Left ventricle myocardium inferior (tissue), 1 donor: ENCODE measurements around the gene MRC2. TPM values are rescaled to one million over a fixed set of nuclear protein-coding genes. Genes with fewer than 3 reads are reported as not detected.
"Not testable (repeated sequence)": the region's sequence is repeated elsewhere in the genome, so short reads cannot be mapped to it uniquely, and the experiment has no call there.

Experiments used
- DNase-seq: peaks from one replicate; pipeline ENCODE4 v3.0.0-alpha.2; 2020
- H3K27ac ChIP-seq: fragments of 200-600 bp; replicated peaks from 2 replicates; pipeline ENCODE4 v1.8.0; 2021
- H3K27me3 ChIP-seq: fragments of 200-600 bp; 2 replicates; pipeline ENCODE4 v1.8.0; 2021; ENCODE audit warnings: low read depth
- H3K36me3 ChIP-seq: fragments of 200-600 bp; 2 replicates; pipeline ENCODE4 v1.8.0; 2021
- H3K4me1 ChIP-seq: fragments of 200-600 bp; 2 replicates; pipeline ENCODE4 v1.8.0; 2021
- H3K4me3 ChIP-seq: fragments of 200-600 bp; 2 replicates; pipeline ENCODE4 v1.8.0; 2021; ENCODE audit warnings: mild to moderate bottlenecking, moderate library complexity
- H3K9me3 ChIP-seq: fragments of 200-600 bp; replicated peaks from 2 replicates; pipeline ENCODE4 v1.8.0; 2021
- CTCF ChIP-seq: fragments of 200-600 bp; IDR thresholded peaks from 2 replicates; pipeline ENCODE4 v1.8.0; 2021; ENCODE audit warnings: antibody characterized with exemption, mild to moderate bottlenecking, borderline replicate concordance
- intact Hi-C: fragments of 100-400 bp; cut with micrococcal nuclease; formaldehyde crosslinking; loops from one replicate; pipeline ENCODE4 v1.11.0; 2022
- total RNA-seq: library from RNA; stranded (reverse); fragmentation: NEBNext Ultra II Directional; extraction: Animal tissue kit (Norgen Biotek cat#: 25700); gene quantifications from one replicate; pipeline ENCODE4 v1.2.1, GENCODE V29; 2021
- donor health status: DM: no; HTN: yes; CAD: no; lungs with severe emphysema.

Gene MRC2
- total RNA-seq, 1 donor from 2014 or later, result 22.8 TPM

GRCh38 chr17:62696726-62697490 is 69.4 kb downstream of the MRC2 start:
- Histone ChIP-seq H3K27me3 (peaks cover 8% of the 10 kb centered on the region), H3K27ac (no peak overlapping the region), H3K9me3 (no peaks in the 10 kb centered on the region), H3K4me1 (peaks cover 26% of the 10 kb centered on the region), H3K4me3 (no peak overlapping the region), H3K36me3 (no peaks in the 10 kb centered on the region)
- no peak for DNase-seq
- TF ChIP-seq CTCF, result no peak
- intact Hi-C loops, result no loop called here

GRCh38 chr17:62698459-62698858 is 71.0 kb downstream of the MRC2 start:
- DNase-seq, intact Hi-C loops, H3K9me3 ChIP-seq: not testable (repeated sequence)

GRCh38 chr17:62700964-62701705 is 73.7 kb downstream of the MRC2 start:
- no peaks in the 10 kb centered on the region for H3K36me3 ChIP-seq
- intact Hi-C loops, result no loop called here

More at GRCh38 chr17:62698459-62698858, 71.0 kb downstream of the MRC2 start:
- Histone ChIP-seq H3K4me1 (peaks cover 23% of the 10 kb centered on the region), H3K27me3 (peaks cover 21% of the 10 kb centered on the region)
- not testable (repeated sequence) for H3K36me3 ChIP-seq, H3K4me3 ChIP-seq, H3K27ac ChIP-seq

GRCh38 chr17:62701706-62702085 is 74.2 kb downstream of the MRC2 start:
- intact Hi-C loops, result no loop called here
- Histone ChIP-seq H3K36me3 (no peaks in the 10 kb centered on the region), H3K4me1 (peaks cover 33% of the 10 kb centered on the region), H3K27ac (no peak overlapping the region), H3K9me3 (no peaks in the 10 kb centered on the region), H3K27me3 (peaks cover 31% of the 10 kb centered on the region), H3K4me3 (no peak overlapping the region)
- no peak for TF ChIP-seq CTCF
- no peak for DNase-seq

More at GRCh38 chr17:62700964-62701705, 73.7 kb downstream of the MRC2 start:
- Histone ChIP-seq H3K4me3 (no peak overlapping the region), H3K9me3 (no peaks in the 10 kb centered on the region), H3K27me3 (peaks cover 31% of the 10 kb centered on the region), H3K4me1 (peaks cover 32% of the 10 kb centered on the region), H3K27ac (no peak overlapping the region)
- no peak for TF ChIP-seq CTCF
- no peak for DNase-seq

GRCh38 chr17:62702746-62703260 is 75.3 kb downstream of the MRC2 start:
- H3K4me3 ChIP-seq, result no peak overlapping the region
- no peaks in the 10 kb centered on the region for H3K9me3 ChIP-seq
- no peak for TF ChIP-seq CTCF
- H3K36me3 ChIP-seq, result no peaks in the 10 kb centered on the region
- no peak overlapping the region for H3K27ac ChIP-seq
- DNase-seq, result no peak
- intact Hi-C loops, result no loop called here
- peaks cover 37% of the 10 kb centered on the region for H3K4me1 ChIP-seq
- peaks cover 31% of the 10 kb centered on the region for H3K27me3 ChIP-seq
